GM18909 (cell line): ENCODE measurements around the gene MTSS2.

Source experiments
- ATAC-seq: cut with Tn5 transposase; IDR thresholded peaks from one replicate; pipeline ENCODE4 v1.9.1; 2021; ENCODE audit warnings: mild to moderate bottlenecking; ENCODE audit not compliant: unreplicated experiment, poor library complexity

Gene MTSS2

GRCh38 chr16:70701596-70701995, 15.7 kb upstream of the MTSS2 start:
- no peak for ATAC-seq

GRCh38 chr16:70701036-70701435, 15.2 kb upstream of the MTSS2 start:
- no peak for ATAC-seq

- ATAC-seq, result no peak
Observed at GRCh38 chr16:70700101-70701020, 14.5 kb upstream of the MTSS2 start.

GRCh38 chr16:70699696-70700095, 13.8 kb upstream of the MTSS2 start:
- ATAC-seq, result no peak

- no peak for ATAC-seq
Observed at GRCh38 chr16:70698901-70699300, 13.0 kb upstream of the MTSS2 start.

GRCh38 chr16:70697594-70698170, 11.8 kb upstream of the MTSS2 start:
- ATAC-seq, result no peak

GRCh38 chr16:70696952-70697593, 11.2 kb upstream of the MTSS2 start:
- no peak for ATAC-seq

GRCh38 chr16:70696355-70696754, 10.5 kb upstream of the MTSS2 start:
- ATAC-seq, result no peak

- ATAC-seq, result peak; percentile 44
Observed at GRCh38 chr16:70695331-70696070, 9.6 kb upstream of the MTSS2 start.

GRCh38 chr16:70694868-70695218, 9.0 kb upstream of the MTSS2 start:
- ATAC-seq, result no peak

- no peak for ATAC-seq
Observed at GRCh38 chr16:70694088-70694867, 8.4 kb upstream of the MTSS2 start.

- no peak for ATAC-seq
Observed at GRCh38 chr16:70692873-70693671, 7.2 kb upstream of the MTSS2 start.

- ATAC-seq, result no peak
Observed at GRCh38 chr16:70692130-70692872, 6.4 kb upstream of the MTSS2 start.

- ATAC-seq, result no peak
Observed at GRCh38 chr16:70691223-70692129, 5.6 kb upstream of the MTSS2 start.

GRCh38 chr16:70689970-70690891, 4.4 kb upstream of the MTSS2 start:
- no peak for ATAC-seq
